Measurements from ENCODE around the gene CETN1. TPM values are rescaled to one million over a fixed set of nuclear protein-coding genes. Genes with fewer than 3 reads are reported as not detected.
A peak's percentile ranks its signal among the peaks of the same experiment; 100 is the strongest.

The CETN1 gene
- total RNA-seq, 1 experiment from 2014 or later: not detected

- no peak for DNase-seq (ENCODE audit: low read depth)
These were observed 3.3 kb upstream of the CETN1 start for GRCh38 chr18:576924-577323.

GRCh38 chr18:577643-578375 is 2.4 kb upstream of the CETN1 start:
- DNase-seq (ENCODE audit: low read depth): no peak

- DNase-seq (ENCODE audit: low read depth): no peak
These were observed 942 bp upstream of the CETN1 start for GRCh38 chr18:579238-579637.

GRCh38 chr18:581096-581495 is 916 bp downstream of the CETN1 start:
- DNase-seq (ENCODE audit: low read depth): no peak

GRCh38 chr18:582465-582864 is 2.3 kb downstream of the CETN1 start:
- DNase-seq (ENCODE audit: low read depth): no peak

- DNase-seq (ENCODE audit: low read depth): no peak
These were observed 14.9 kb downstream of the CETN1 start for GRCh38 chr18:595068-595467.

- DNase-seq (ENCODE audit: low read depth): no peak
These were observed 15.4 kb downstream of the CETN1 start for GRCh38 chr18:595571-595970.

GRCh38 chr18:596288-596881 is 16.2 kb downstream of the CETN1 start:
- peak; percentile 41 for DNase-seq (ENCODE audit: low read depth)

- DNase-seq (ENCODE audit: low read depth): no peak
These were observed 18.0 kb downstream of the CETN1 start for GRCh38 chr18:598124-598589.

- DNase-seq (ENCODE audit: low read depth): no peak
These were observed 19.9 kb downstream of the CETN1 start for GRCh38 chr18:600107-600506.

GRCh38 chr18:604771-605170 is 24.6 kb downstream of the CETN1 start:
- no peak for DNase-seq (ENCODE audit: low read depth)

- no peak for DNase-seq (ENCODE audit: low read depth)
These were observed 27.8 kb downstream of the CETN1 start for GRCh38 chr18:607930-608329.

GRCh38 chr18:610214-610928 is 30.2 kb downstream of the CETN1 start:
- no peak for DNase-seq (ENCODE audit: low read depth)

GRCh38 chr18:612156-612555 is 32.0 kb downstream of the CETN1 start:
- no peak for DNase-seq (ENCODE audit: low read depth)

GRCh38 chr18:614193-614592 is 34.0 kb downstream of the CETN1 start:
- DNase-seq (ENCODE audit: low read depth): no peak

GRCh38 chr18:615092-615521 is 34.9 kb downstream of the CETN1 start:
- DNase-seq (ENCODE audit: low read depth): no peak

GRCh38 chr18:615773-616172 is 35.6 kb downstream of the CETN1 start:
- DNase-seq (ENCODE audit: low read depth): no peak

- peak; percentile 12 for DNase-seq (ENCODE audit: low read depth)
These were observed 36.3 kb downstream of the CETN1 start for GRCh38 chr18:616380-616995.

- DNase-seq (ENCODE audit: low read depth): no peak
These were observed 37.9 kb downstream of the CETN1 start for GRCh38 chr18:617970-618504.

GRCh38 chr18:618618-619017 is 38.4 kb downstream of the CETN1 start:
- DNase-seq (ENCODE audit: low read depth): no peak

- DNase-seq (ENCODE audit: low read depth): no peak
These were observed 41.3 kb downstream of the CETN1 start for GRCh38 chr18:621291-622043.

Data from Daoy (cell line).